ENCODE results near the gene USP40. TPM values are rescaled to one million over a fixed set of nuclear protein-coding genes. Genes with fewer than 3 reads are reported as not detected.

USP40 gene
- total and polyA plus RNA-seq, 9 of the 15 experiments (the other 6 are each of a cell fraction or from before 2014, with no cell fraction given) = 5.5 to 15.0 (median 9.3) TPM

- TF ChIP-seq, protein P1, sequence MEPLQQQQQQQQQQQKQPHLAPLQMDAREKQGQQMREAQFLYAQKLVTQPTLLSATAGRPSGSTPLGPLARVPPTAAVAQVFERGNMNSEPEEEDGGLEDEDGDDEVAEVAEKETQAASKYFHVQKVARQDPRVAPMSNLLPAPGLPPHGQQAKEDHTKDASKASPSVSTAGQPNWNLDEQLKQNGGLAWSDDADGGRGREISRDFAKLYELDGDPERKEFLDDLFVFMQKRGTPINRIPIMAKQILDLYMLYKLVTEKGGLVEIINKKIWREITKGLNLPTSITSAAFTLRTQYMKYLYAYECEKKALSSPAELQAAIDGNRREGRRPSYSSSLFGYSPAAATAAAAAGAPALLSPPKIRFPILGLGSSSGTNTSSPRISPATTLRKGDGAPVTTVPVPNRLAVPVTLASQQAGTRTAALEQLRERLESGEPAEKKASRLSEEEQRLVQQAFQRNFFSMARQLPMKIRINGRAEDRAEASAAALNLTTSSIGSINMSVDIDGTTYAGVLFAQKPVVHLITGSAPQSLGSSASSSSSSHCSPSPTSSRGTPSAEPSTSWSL (CRISPR knock-in tag; IDR thresholded peaks at IDR 0.05; ENCODE audit: borderline replicate concordance) = no peak
Observed at GRCh38 chr2:233497692-233498091, 68.9 kb downstream of the USP40 start (continued).

DNA sequence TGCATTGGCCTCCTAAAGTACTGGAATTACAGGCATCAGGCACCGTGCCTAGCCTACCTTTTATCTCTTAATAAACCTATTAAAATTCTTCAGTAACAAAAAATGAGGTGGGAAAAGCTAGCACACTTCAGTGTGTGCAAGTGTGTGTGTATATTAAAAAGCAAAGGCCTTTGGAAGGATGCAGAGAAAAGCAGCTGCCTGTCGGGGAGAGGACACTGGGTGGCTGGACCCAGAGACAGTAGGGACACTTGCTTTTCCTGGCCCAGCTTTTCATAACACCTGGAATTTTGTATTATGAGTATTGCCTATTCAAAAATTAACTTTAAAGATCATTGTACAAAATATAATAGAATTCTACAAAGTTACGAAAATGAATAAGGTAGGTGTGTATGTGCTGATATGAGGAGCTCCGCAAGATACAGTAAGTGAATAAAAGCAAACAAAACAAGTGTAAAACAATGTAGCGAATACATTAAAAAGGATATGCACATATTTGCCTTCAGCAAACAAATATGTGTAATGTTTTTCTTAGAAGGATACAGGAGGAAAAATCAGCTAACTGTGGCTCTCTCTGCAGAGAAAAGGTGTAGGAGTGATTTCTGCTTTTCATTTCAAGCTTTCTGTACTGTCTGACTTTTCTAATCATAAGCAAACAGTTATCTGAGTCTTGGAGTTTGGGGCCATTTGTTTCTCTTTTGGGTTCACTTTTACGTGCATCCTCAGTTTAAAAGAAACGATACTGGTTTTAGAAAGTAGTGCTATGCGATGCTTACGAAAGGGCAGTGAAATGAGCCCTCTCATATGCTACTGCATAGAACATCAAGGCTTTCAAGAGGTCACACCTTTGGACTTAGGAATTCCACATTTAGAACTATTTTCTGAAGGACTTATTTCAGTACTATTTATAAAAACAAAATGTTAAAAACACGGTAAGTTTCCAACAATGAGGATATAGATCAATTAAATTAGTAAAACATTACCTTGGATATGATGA is 70.8 kb downstream of the USP40 start:
- Histone ChIP-seq H3K4me1 (replicated peaks in 1 of 2; ENCODE audit: control insufficient read depth in 2 of 2, insufficient read depth in 2 of 2, low read length in 2 of 2) (no peaks in the 10 kb centered on the region), H2AFZ (ENCODE audit: low read depth, low read length) (no peak overlapping the region), H3K27me3 (ENCODE audit: control insufficient read depth in 2 of 2, insufficient read depth in 2 of 2, low read length in 2 of 2) (no peaks in the 10 kb centered on the region), H3K9me3 (replicated peaks; ENCODE audit: control insufficient read depth, insufficient read depth, low read depth, low read length) (no peaks in the 10 kb centered on the region), H3K27ac (ENCODE audit: extremely low read depth, low read depth, low read length) (no peak overlapping the region), H3K4me3 (no peak overlapping the region), H3K9ac (ENCODE audit: insufficient read depth in 1 of 2, low read depth in 2 of 2, low read length in 2 of 2) (no peak overlapping the region), H3K9me1 (ENCODE audit: control insufficient read depth, insufficient read depth, low read length) (no peaks in the 10 kb centered on the region), H3K4me2 (ENCODE audit: insufficient read depth, low read length) (no peak overlapping the region), H3K79me2 (ENCODE audit: control insufficient read depth, insufficient read depth, low read length) (no peaks in the 10 kb centered on the region), H3K36me3 (ENCODE audit: control insufficient read depth, insufficient read depth, low read length) (peaks cover 4% of the 10 kb centered on the region; the same call in 1 of the 3 replicates), H4K20me1 (replicated peaks; ENCODE audit: control insufficient read depth, insufficient read depth, low read length) (no peaks in the 10 kb centered on the region)
- in situ Hi-C loops (cut with MboI) = no loop called here
- POLR2A ChIA-PET = interaction anchor here (0.5 kb wide), 1 partner anchor 359 kb away, joined by 3 read pairs; the partner anchor contains the start of gene HJURP
- no peak for DNase-seq (ENCODE audit: extremely low read depth in 1 of 4, low spot score in 3 of 4)
- FAIRE-seq = no peak
- ATAC-seq = no peak
- CTCF ChIA-PET (ENCODE audit: low intra/inter-chr PET ratio) = no interaction called here
- intact Hi-C loops (cut with micrococcal nuclease) = no loop called here
- BruUV-seq (replicated peaks) = no TSS peak
- WGBS (ENCODE audit: insufficient coverage, low coverage, missing lambda C conversion rate) = 82% methylated on average over 10 of the region's 10 CpGs
- TF ChIP-seq, protein P2, sequence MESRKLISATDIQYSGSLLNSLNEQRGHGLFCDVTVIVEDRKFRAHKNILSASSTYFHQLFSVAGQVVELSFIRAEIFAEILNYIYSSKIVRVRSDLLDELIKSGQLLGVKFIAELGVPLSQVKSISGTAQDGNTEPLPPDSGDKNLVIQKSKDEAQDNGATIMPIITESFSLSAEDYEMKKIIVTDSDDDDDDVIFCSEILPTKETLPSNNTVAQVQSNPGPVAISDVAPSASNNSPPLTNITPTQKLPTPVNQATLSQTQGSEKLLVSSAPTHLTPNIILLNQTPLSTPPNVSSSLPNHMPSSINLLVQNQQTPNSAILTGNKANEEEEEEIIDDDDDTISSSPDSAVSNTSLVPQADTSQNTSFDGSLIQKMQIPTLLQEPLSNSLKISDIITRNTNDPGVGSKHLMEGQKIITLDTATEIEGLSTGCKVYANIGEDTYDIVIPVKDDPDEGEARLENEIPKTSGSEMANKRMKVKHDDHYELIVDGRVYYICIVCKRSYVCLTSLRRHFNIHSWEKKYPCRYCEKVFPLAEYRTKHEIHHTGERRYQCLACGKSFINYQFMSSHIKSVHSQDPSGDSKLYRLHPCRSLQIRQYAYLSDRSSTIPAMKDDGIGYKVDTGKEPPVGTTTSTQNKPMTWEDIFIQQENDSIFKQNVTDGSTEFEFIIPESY (CRISPR knock-in tag; IDR thresholded peaks at IDR 0.05) = no peak
- TF ChIP-seq ZNF586 (CRISPR knock-in tag; conservative IDR thresholded peaks at IDR 0.05) (no peak), AFF1 (IDR thresholded peaks at IDR 0.05; ENCODE audit: low read depth in 1 of 2, partially characterized antibody in 2 of 2) (no peak)
- TF ChIP-seq, protein P3, sequence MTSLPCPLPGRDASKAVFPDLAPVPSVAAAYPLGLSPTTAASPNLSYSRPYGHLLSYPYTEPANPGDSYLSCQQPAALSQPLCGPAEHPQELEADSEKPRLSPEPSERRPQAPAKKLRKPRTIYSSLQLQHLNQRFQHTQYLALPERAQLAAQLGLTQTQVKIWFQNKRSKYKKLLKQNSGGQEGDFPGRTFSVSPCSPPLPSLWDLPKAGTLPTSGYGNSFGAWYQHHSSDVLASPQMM (CRISPR knock-in tag; IDR thresholded peaks at IDR 0.05) = no peak
